ENCODE results near the gene STRIP2.
"Not testable (repeated sequence)": the region's sequence is repeated elsewhere in the genome, so short reads cannot be mapped to it uniquely, and the experiment has no call there.

Gene STRIP2

GRCh38 chr7:129454249-129454551 is 20.0 kb downstream of the STRIP2 start:
- peak in 1 of 3 experiments; percentile 32 for DNase-seq

DNA sequence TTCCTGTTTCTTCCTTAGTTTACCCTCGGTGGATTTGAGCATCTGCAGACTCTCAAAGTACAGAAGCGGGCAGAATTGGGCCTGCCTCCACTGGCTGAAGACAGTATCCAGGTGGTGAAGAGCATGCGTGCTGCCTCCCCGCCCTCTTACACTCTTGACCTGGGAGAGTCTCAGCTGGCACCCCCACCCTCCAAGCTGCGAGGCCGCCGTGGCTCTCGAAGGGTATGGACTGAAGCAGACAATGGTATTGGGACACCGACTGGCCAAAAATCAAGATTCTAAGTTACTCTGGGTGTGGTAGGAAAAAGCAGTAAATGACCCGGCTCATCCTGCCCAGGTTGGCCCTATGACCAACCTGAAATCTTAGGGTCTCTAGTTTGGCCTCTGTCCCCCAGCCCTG is 22.2 kb downstream of the STRIP2 start:
- DNase-seq = no peak

- peak in 1 of 3 experiments; percentile 50 for DNase-seq
These were observed 22.9 kb downstream of the STRIP2 start for GRCh38 chr7:129457101-129457500.

GRCh38 chr7:129458171-129458570 is 23.9 kb downstream of the STRIP2 start:
- DNase-seq = no peak

DNA sequence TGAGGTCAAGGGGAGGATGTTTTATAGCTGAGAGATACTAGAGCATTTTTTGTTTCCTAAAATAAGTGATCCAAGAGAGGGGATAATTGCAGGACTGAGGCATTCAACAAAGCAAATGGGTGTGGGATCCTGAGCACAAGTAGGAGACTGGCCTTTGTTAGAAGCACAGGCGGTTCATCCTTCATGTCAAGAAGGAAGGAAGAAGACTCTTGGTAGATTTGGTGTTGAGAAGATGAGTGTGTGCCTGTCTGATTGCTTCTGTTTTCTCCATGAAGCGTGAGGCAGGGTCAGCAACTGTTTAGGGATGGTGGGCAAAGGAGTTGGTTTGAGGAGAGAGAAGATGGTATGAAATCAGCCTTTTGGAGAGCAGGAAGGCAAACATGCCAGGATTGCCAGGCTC is 27.6 kb downstream of the STRIP2 start:
- no peak for DNase-seq

GRCh38 chr7:129462420-129462819 is 28.2 kb downstream of the STRIP2 start:
- DNase-seq = no peak

DNA sequence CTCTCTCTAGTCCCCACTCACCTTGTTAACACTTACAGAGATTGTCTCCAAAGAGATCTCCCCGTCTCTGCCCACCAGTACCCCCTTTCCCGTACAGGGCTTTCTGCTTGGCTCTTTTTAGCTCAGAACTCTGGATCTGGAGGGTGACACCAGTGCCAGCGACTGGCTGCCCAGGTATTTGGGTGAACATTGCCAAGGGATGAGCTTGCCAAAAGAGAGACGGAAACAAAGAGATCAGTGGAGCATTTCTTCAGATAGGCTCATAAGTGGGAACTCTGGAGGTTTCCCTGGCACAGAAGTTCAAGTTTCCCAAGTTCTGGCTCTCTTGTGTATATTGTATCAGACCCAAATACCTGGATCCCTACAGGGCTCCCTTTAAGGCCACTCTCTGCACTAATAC is 30.0 kb downstream of the STRIP2 start:
- no peak for DNase-seq

DNA sequence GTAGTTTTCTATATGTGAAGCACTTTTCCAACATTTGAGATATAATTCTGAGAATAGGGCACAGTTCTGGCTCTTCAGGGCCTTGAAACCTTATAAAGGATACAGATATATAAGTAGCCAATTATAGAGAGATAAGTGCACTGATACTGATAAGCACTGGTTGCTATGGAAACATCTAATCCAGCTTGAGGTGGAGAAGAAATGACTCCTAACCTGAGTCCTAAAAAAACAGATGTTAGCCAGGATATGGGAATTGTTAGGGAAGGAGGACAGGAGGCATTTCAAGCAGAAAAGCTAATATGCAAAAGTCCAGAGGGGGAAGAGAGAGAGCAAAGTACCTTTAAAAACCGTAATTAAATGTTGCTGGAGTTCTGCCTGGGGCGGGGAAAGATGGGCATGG is 30.8 kb downstream of the STRIP2 start:
- DNase-seq = peak in 1 of 3 experiments; percentile 44

DNA sequence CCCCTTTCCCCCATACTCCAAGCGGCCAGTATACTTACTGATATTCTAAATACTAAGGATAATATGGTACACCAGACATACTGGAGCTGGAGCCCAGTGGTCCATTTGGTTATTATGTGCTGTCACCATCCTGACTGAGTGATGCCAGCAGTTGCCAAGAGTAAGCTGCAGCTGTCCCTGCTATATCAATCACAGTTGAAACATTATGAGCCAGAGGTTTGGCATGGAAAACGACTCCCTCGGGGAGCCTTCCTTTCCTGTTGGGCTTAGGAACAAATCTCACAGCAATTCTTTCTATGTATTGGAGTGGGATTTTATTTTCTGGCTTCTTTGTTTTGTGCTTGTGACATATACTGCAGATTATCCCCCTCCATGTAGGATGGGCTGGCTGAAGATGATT is 32.6 kb downstream of the STRIP2 start:
- DNase-seq = no peak

DNA sequence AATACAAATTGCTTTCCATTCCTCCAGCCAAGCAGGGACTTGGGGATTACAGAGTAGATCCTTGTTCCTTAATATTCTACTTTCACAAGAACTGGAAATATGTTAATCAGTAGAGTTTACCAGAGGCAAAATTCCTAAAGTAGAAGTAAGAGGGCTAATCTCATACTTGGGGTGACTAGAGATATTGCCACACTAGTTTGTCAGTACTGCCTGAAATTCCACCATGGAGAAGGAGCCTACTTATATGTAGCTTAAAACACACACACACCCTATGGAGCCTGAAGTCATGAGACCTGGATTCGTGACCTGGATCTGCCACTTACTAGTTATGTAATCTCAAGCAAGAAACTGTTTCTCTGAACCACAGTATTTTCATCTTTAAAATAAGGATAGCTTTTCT is 33.9 kb downstream of the STRIP2 start:
- DNase-seq = no peak

DNA sequence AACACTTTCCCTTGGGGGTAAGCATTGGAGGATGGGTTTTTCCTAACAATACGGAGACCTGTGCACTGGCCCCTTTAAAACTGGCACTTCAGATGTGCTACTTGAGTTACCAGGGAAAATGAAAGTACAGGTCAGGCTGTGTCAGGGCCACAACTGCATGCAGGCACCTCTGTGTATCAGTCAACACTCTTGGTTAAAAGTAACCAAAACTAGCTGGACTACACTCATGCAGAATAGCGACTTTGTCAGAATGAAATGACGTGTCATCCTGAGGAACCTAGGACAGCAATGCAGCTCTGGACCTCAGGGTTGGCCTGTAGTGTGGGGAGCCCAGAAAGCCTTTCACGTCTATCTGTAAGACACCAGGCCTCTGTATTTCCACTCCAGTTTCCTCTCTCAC is 34.3 kb downstream of the STRIP2 start:
- no peak for DNase-seq

- DNase-seq = no peak
These were observed 35.7 kb downstream of the STRIP2 start for GRCh38 chr7:129469930-129470329.

- no peak for DNase-seq
These were observed 36.2 kb downstream of the STRIP2 start for GRCh38 chr7:129470411-129470810.

DNA sequence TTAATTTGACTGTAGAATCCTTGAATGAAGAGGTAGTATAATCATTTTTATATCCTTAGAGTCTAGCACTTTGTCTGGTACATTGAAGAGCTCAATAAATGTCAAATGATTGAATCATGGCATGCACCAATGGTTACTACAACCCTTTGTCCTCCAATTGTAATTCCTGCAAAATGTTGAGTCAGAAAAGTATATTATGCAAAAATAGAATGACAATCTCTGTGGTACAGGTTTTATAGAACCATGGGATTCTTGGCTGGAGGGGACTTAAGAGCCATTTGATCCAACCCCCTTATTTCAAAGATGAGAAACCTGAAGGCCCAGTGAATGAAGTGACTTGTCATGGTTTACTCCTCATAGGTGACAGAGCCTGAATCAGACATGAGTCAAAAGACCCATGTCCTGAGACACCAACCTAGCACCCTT is 37.2 kb downstream of the STRIP2 start:
- DNase-seq = no peak

- not testable (repeated sequence) for DNase-seq
These were observed 41.7 kb downstream of the STRIP2 start for GRCh38 chr7:129475931-129476330.

- DNase-seq = not testable (repeated sequence)
These were observed 42.2 kb downstream of the STRIP2 start for GRCh38 chr7:129476398-129476797.

DNA sequence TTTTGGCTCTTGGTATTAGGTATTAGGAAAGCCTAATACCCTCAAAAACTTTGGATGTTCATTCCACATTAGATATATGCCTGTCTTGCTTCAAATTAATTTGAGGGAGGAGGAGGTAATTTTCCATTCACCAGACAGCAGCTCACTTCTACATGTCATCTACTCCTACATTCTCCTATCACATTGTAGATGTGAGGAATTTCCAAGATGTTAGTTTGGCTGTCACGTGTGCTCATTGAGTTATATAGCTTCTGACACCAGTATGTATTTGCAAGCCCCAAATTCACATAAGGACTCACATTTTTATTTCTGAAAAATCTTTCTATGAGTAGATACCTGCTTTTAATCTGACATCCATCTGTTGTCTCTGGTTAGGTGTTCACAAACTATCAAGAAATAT is 45.6 kb downstream of the STRIP2 start:
- DNase-seq = no peak

DNA sequence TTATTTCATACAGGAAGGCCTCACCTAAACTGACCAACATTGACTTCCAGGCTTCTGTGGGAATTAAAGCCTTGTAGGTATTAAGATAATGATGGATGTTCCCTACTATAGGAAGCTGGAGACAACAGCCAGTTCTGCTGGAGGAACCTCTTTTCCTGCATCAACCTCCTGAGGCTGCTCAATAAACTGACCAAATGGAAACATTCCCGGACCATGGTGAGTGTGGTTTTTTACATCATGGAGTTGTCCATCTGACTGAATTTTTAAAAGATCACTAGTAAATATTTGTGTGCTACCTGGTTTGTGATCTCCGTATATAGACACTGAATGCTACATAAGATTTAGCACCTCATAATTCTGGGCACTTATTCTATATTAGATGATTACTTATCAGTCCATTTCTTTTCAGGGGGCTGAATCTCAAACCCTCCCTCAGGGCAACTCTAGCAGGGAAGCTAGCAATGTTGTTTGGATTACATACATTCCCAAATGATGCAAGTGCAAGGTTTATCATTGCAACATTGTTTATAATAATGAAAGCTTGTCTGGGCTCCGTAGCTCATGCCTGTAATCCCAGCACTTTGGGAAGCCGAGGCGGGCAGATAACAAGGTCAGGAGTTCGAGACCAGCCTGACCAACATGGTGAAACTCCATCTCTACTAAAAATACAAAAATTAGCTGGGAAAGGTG is 46.6 kb downstream of the STRIP2 start:
- no peak for DNase-seq

GRCh38 chr7:129481376-129481775 is 47.1 kb downstream of the STRIP2 start:
- DNase-seq = not testable (repeated sequence)

DNA sequence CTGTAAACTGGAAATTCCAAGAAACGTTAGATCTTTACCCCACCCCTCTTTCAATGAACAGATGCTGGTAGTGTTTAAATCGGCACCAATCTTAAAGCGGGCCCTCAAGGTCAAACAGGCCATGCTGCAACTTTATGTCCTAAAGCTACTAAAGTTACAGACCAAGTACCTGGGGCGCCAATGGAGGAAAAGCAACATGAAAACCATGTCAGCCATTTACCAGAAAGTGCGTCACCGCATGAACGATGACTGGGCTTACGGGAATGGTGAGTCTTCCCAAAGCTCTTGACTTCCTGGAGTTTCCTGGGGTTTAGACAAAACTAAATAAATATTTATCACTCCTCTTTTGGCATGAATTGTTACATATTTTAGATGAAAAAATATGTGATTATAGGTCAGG is 48.5 kb downstream of the STRIP2 start:
- no peak for DNase-seq

GRCh38 chr7:129489491-129489890 is 55.3 kb downstream of the STRIP2 start:
- no peak for DNase-seq

DNA sequence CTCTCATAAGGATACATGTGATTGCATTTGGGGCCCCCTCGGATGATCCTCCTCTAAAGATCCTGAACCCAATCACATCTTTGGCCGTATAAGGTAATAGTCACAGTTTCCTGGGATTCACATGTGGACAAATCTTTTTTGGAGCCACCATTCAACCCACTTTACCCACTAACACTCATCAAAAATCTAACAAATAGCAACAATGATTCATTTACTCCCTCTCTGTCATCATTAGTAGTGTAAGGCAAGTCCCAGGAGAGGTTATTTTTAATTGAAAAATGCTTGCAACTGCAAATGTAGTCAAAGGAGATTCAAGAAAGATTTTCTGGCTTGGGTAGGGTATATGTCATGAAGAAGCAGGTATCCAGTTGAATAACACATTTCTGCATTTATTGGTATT is 58.2 kb downstream of the STRIP2 start:
- no peak for DNase-seq

GRCh38 chr7:129493555-129493954 is 59.3 kb downstream of the STRIP2 start:
- no peak for DNase-seq

- DNase-seq = peak in 1 of 3 experiments; percentile 22
These were observed 59.8 kb downstream of the STRIP2 start for GRCh38 chr7:129494041-129494440.

GRCh38 chr7:129495987-129496386 is 61.8 kb downstream of the STRIP2 start:
- no peak for DNase-seq

DNA sequence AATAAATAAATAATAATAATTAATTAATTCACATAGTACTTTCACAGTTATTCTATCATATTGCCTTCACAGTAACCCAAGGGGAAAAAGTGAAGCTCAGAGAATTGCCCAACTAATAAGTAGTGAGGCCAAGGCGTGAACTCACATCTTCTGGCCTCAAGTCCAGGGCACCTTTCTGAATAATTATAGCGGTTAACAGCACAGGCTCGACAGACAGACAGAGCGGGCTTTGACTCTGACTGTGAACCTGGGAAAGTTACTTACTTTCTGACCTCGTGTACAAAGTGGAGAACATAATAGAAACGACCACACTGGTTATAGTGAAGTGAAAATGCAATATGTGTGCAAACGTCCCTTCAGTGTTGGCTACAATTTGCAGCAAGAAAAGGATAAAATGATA is 62.4 kb downstream of the STRIP2 start:
- DNase-seq = no peak

All from NCI-H1417 (cell line).